GM12873 (cell line): ENCODE results near the gene STX5.

Experiments
- TF ChIP-seq, protein P1 (sequence below): IDR thresholded peaks from 2 replicates; pipeline ENCODE4 v1.5.1; 2012; ENCODE audit warnings: low read depth, mild to moderate bottlenecking, moderate library complexity, low read length, control low read depth; ENCODE audit not compliant: insufficient read depth; ENCODE audit errors: missing control alignments

STX5 gene

DNA sequence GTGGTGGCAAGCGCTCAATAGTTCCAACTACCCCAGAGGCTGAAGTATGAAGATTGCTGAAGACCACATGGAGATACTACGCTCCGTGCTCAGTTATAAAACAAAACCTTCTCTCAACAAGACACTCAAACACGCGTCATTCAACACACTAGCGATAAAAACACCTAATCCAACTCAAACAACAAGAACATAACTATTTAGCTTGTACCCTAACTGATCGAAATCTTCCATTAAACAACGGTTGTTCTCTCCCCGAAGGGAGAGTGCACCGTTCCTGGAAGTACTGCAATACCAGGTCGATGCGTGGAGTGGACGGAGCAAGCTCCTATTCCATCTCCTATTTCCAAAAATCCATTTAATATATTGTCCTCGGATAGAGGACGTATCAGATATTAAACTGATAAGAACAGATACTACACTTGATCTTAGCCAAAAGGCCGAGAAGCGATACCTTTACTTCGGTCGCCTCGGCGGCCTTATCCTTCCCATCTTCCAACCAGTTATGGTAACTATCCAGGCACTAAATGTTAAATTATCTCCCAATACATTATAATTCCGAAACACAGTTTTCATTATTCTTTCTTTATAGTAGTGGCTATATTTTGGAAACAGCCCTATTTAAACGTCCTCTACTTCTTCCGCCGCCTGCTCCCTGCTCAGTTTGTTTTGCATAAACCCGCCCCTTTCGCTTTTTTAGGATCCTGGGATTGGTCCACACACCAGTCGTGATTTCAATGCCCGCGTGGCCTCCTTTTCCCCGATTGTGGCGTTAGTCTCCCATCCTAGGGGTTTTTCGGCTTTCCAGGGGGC, 9.7 kb upstream of the STX5 start:
- TF ChIP-seq, protein P1, sequence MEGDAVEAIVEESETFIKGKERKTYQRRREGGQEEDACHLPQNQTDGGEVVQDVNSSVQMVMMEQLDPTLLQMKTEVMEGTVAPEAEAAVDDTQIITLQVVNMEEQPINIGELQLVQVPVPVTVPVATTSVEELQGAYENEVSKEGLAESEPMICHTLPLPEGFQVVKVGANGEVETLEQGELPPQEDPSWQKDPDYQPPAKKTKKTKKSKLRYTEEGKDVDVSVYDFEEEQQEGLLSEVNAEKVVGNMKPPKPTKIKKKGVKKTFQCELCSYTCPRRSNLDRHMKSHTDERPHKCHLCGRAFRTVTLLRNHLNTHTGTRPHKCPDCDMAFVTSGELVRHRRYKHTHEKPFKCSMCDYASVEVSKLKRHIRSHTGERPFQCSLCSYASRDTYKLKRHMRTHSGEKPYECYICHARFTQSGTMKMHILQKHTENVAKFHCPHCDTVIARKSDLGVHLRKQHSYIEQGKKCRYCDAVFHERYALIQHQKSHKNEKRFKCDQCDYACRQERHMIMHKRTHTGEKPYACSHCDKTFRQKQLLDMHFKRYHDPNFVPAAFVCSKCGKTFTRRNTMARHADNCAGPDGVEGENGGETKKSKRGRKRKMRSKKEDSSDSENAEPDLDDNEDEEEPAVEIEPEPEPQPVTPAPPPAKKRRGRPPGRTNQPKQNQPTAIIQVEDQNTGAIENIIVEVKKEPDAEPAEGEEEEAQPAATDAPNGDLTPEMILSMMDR: no peak

DNA sequence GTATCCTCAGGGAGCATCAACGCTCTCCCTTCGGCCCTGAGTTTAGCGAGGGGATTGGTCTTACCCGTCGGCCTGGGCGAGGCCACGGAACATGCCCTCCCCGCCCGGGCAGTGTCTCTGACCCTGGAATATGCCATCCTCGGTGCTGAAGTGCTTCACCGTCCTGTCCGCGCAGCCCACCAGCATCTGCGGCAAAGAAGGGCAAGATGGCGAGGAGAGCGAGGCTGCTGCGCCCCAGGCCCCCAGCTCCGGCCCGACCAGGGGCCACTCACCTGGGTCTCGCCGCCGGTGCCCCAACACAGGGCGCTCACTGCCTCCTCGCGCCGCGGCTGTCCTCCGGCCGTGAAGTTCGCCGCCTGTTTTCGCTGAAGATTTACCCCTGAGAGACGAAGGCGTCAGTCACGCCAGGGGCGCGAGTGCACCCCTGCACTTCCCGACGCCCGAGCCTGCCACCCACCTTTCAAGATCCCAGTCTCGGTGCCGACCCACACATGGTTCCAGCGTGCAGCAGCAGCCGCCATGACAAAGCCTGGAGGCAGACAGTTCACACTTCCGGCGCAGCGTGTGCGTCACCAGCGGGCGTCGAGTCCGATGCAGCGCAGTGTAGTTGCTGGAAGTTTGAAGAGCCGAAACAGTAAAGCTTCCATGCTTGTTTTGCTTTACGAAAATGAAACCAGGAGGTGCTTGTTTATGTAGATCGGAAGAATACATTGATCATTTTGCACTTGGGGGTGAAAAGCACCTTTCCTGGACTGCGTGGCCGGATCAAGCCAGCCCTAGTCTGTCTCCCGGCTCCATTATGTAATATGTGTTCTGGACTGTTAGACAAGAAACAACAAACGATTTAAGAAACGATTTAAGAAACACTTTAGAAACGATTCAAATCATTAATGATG, 7.4 kb upstream of the STX5 start, which contains the start of gene WDR74:
WDR74 (minus strand) TSS at position 541 of the 896 bp plus-strand sequence; CDS start at position 521, 20 bp downstream.
- TF ChIP-seq, protein P1: no peak

DNA sequence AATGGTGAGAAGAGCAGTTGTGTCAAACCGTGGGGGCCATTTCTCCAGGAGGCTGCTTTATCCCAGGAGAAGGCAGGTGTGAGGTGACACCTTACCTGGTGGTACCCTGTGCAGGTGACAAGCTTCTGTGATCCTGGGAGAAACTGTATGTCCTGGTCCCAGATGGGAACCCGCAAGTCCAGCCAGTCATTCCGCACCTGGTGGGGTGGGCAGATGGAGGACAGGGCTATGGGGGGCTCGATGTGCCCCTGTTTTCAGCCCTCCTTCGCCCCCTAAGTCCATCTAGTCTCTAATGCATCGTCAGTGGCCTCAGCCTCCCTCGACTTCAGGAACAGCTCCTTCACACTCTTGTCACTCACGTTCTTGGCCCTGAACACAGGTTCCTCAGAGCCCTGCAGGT, 3.5 kb upstream of the STX5 start:
- TF ChIP-seq, protein P1: no peak

DNA sequence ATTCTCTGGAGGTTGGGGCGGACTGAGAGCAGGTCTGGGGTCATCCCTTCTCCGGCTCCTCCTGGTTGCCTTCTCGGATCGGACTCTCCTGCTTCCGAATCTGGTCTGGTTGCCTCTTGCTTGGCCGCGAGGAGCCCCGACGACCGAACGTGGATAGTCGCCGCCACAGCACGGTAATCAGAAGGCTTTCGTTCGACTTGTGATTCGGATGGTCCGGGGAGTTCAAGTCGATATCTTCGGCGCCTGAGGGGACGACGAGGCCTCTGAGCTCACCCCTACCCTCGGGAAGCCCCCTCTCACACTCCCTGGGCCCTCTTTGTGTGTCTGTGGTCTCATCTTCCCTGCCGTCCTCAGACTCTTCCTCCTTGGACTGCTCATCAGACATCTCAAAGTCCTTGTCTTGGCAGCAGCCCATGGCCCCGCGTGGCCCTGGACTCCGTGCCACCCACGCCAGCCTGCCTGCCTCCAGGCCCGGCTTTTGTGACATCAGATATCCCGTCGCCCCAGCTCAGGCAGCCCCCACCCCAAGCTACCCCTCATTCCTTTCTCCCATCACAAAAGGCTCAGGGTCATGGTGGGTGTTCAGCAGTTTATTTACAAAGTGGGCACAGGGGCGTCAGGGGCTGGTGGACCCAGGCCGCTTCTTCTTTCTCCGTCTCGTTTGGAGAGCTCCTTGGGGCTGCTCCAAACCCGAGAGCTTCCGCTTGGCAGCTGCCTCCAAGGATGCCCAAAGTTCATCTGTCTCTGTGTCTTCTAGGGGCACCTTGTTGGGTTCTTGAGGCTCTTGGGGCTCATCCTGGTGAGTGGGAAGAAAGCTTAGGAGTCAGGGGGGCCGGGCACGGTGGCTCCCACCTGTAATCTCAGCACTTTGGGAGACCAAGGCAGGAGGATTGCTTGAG, 734 bp upstream of the STX5 start, which contains the start of gene TEX54:
TEX54 (minus strand) TSS at position 506 of the 899 bp plus-strand sequence.
- TF ChIP-seq, protein P1: no peak

DNA sequence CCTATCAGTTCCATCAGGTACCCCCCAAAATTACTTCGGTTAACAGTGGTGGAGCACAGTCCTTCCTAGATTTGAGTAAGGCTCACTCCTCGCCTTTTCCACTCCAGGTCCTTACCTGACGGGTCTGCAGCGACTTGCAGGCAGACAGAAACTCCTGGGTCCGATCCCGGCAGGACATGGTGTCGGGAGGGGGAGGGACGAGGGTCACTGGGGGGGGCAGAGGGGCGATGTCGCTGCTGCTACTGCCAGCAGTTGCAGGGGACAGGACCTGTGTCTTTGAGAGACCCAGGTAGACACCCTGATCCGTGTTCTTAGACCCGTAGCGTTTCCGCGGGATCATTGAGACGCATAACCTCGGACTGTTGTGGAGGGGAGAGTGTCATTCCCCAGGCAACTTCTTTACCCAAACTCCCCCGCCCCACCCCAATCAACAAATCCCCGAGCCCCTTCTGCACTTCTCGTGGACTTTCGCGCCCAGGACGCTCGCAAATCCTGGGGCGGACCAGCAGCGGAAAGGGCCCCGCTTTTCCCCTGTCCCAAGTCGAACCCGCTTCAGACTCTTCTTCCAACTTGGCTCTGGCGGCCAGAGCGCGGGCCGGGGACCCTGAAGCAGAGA, 839 bp downstream of the STX5 start:
- TF ChIP-seq, protein P1: no peak

DNA sequence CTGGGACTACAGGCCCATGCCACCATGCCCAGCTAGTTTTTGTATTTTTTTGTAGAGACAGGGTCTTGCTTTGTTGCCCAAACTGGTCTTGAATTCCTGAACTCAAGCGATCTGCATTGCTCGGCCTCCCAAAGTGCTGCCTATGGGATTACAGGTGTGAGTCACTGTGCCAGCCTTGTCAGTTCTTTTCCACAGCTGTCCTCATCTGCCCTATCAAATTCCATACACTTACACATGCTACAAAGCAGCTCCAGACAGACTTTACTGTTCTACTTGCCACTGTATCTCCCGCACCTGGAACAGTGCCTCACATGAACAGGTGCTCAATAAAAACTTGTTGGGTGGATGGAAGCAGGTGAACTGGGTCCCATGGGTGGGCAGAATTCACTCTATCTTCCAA, 8.2 kb downstream of the STX5 start:
- TF ChIP-seq, protein P1: no peak
